Measurements from ENCODE around the gene CC2D2A.

Gene CC2D2A

GRCh38 chr4:15551740-15552446 is 82.2 kb downstream of the CC2D2A start:
- DNase-seq (ENCODE audit: low read depth) = no peak
- no peak overlapping the region for H3K4me3 ChIP-seq (ENCODE audit: low read depth, low read length)
- TF ChIP-seq, protein P1, sequence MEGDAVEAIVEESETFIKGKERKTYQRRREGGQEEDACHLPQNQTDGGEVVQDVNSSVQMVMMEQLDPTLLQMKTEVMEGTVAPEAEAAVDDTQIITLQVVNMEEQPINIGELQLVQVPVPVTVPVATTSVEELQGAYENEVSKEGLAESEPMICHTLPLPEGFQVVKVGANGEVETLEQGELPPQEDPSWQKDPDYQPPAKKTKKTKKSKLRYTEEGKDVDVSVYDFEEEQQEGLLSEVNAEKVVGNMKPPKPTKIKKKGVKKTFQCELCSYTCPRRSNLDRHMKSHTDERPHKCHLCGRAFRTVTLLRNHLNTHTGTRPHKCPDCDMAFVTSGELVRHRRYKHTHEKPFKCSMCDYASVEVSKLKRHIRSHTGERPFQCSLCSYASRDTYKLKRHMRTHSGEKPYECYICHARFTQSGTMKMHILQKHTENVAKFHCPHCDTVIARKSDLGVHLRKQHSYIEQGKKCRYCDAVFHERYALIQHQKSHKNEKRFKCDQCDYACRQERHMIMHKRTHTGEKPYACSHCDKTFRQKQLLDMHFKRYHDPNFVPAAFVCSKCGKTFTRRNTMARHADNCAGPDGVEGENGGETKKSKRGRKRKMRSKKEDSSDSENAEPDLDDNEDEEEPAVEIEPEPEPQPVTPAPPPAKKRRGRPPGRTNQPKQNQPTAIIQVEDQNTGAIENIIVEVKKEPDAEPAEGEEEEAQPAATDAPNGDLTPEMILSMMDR (IDR thresholded peaks at IDR 0.05; ENCODE audit: low read depth, low read length) = no peak
- TF ChIP-seq, protein P2, sequence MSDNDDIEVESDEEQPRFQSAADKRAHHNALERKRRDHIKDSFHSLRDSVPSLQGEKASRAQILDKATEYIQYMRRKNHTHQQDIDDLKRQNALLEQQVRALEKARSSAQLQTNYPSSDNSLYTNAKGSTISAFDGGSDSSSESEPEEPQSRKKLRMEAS (IDR thresholded peaks at IDR 0.05; ENCODE audit: low read depth, low read length) = no peak
- no peak for TF ChIP-seq MYC (IDR thresholded peaks at IDR 0.05; ENCODE audit: low read depth, low read length)
- TF ChIP-seq POLR2A (IDR thresholded peaks at IDR 0.05; ENCODE audit: extremely low read depth, insufficient read length) = no peak

DNA sequence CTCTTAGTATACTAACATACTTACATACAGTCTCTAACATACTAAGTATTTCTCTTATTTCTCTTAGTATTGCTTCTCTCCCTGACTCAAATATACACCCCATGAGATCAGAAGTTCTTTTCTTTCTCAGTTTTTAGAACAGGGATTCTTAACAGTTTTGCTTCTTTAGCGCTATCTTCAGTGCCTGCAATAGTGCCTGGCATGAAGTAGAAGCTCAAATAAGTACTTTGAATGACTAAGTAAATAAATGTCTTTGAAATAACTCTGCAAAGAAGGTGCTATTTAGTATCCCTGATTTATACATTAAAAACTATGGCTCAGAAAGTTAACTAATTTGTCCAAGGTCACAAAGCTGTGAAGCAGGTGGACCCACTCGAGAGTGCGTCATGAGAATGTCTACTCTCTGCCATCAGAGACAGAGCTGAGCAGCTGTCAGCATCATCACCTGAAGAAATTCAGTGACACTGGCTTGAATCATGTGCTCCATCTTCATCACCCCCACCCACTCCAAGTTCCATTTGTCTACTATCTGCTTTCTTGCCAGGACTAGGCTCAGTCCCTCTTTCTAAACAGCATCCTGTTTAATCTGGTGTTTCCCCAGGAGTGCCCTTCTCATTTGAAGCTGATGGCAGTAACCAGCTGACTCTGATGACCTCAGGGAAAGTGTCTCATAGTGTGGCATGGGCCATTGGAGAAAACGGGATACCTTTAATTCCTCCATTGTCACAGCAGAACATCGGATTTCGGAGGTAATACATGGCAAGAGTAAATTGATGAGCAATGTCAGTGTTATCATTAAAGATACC is 83.1 kb downstream of the CC2D2A start:
- TF ChIP-seq, protein P1 (IDR thresholded peaks at IDR 0.05; ENCODE audit: low read depth, low read length) = no peak
- TF ChIP-seq MYC (IDR thresholded peaks at IDR 0.05; ENCODE audit: low read depth, low read length) (no peak), POLR2A (IDR thresholded peaks at IDR 0.05; ENCODE audit: extremely low read depth, insufficient read length) (no peak)
- TF ChIP-seq, protein P2 (IDR thresholded peaks at IDR 0.05; ENCODE audit: low read depth, low read length) = no peak
- no peak overlapping the region for H3K4me3 ChIP-seq (ENCODE audit: low read depth, low read length)
- no peak for DNase-seq (ENCODE audit: low read depth)

DNA sequence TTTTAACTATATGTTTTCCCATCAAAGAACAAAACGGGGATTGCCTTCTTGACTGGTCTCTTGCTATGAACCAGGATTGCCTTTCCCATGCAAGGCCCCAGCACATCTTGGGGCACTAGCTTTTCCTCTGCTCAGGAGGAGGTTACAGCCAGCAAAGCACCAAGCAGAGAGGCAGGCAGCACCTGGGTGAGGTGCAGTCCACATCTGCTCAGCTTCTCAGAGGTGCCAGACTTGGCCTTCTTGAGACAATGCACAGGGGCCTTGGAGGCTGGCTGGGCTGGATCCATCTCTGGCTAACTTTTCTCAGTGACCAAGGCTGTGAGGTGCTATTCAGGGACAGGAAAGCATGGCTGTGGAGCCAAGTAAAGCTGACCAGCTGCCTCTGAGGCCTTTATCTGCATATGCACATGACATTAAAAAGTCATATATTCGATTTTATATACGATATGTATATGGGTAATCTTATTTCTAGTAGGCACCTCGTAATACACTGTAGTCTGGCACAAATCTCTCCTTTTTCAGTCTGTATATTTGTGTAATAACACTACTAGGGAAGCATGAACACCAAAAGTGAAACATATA is 86.9 kb downstream of the CC2D2A start:
- TF ChIP-seq, protein P1 (IDR thresholded peaks at IDR 0.05; ENCODE audit: low read depth, low read length) = no peak
- TF ChIP-seq, protein P2 (IDR thresholded peaks at IDR 0.05; ENCODE audit: low read depth, low read length) = no peak
- TF ChIP-seq POLR2A (IDR thresholded peaks at IDR 0.05; ENCODE audit: extremely low read depth, insufficient read length) (no peak), MYC (IDR thresholded peaks at IDR 0.05; ENCODE audit: low read depth, low read length) (no peak)
- H3K4me3 ChIP-seq (ENCODE audit: low read depth, low read length) = no peak overlapping the region
- no peak for DNase-seq (ENCODE audit: low read depth)

- DNase-seq (ENCODE audit: low read depth) = no peak
- TF ChIP-seq MYC (IDR thresholded peaks at IDR 0.05; ENCODE audit: low read depth, low read length) (no peak), POLR2A (IDR thresholded peaks at IDR 0.05; ENCODE audit: extremely low read depth, insufficient read length) (no peak)
- TF ChIP-seq, protein P1 (IDR thresholded peaks at IDR 0.05; ENCODE audit: low read depth, low read length) = no peak
- TF ChIP-seq, protein P2 (IDR thresholded peaks at IDR 0.05; ENCODE audit: low read depth, low read length) = no peak
- no peak overlapping the region for H3K4me3 ChIP-seq (ENCODE audit: low read depth, low read length)
Observed at GRCh38 chr4:15557786-15558550, 88.3 kb downstream of the CC2D2A start.

DNA sequence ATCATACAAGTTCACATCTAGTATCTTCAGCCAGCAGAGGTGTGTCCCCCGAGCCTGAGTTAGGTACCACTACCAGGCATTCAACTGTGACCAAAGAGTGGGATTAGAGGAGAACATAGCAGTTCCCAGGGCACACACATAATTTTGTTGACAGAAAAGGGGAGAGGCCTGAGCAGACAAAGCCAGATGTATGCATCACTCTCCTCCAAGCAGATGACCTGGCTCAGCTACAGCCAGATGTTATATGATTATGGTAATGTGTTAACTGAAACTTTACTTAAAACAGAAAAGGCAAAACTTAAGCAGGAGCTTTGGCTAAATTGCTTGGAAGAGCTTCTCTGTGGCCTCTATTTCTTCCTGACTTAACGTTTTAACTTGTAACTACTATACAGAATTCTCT is 88.9 kb downstream of the CC2D2A start:
- TF ChIP-seq, protein P2 (IDR thresholded peaks at IDR 0.05; ENCODE audit: low read depth, low read length) = no peak
- no peak for TF ChIP-seq POLR2A (IDR thresholded peaks at IDR 0.05; ENCODE audit: extremely low read depth, insufficient read length)
- TF ChIP-seq, protein P1 (IDR thresholded peaks at IDR 0.05; ENCODE audit: low read depth, low read length) = no peak
- no peak for TF ChIP-seq MYC (IDR thresholded peaks at IDR 0.05; ENCODE audit: low read depth, low read length)
- no peak for DNase-seq (ENCODE audit: low read depth)
- H3K4me3 ChIP-seq (ENCODE audit: low read depth, low read length) = no peak overlapping the region
